ENCODE measurements around the gene PIBF1.

Gene PIBF1

GRCh38 chr13:72820156-72820897 is 38.4 kb downstream of the PIBF1 start:
- TF ChIP-seq TAF1 (IDR thresholded peaks at IDR 0.05; ENCODE audit: borderline replicate concordance, insufficient read depth, low read length) (no peak), POLR2AphosphoS5 (IDR thresholded peaks at IDR 0.05; ENCODE audit: low read depth, low read length) (no peak), FOXP2 (optimal IDR thresholded peaks at IDR 0.05; ENCODE audit: borderline replicate concordance, extremely low read depth, extremely low read length, insufficient read depth) (no peak), SIN3A (IDR thresholded peaks at IDR 0.05; ENCODE audit: borderline replicate concordance, insufficient read depth, low read length) (no peak)
- TF ChIP-seq, protein P1, sequence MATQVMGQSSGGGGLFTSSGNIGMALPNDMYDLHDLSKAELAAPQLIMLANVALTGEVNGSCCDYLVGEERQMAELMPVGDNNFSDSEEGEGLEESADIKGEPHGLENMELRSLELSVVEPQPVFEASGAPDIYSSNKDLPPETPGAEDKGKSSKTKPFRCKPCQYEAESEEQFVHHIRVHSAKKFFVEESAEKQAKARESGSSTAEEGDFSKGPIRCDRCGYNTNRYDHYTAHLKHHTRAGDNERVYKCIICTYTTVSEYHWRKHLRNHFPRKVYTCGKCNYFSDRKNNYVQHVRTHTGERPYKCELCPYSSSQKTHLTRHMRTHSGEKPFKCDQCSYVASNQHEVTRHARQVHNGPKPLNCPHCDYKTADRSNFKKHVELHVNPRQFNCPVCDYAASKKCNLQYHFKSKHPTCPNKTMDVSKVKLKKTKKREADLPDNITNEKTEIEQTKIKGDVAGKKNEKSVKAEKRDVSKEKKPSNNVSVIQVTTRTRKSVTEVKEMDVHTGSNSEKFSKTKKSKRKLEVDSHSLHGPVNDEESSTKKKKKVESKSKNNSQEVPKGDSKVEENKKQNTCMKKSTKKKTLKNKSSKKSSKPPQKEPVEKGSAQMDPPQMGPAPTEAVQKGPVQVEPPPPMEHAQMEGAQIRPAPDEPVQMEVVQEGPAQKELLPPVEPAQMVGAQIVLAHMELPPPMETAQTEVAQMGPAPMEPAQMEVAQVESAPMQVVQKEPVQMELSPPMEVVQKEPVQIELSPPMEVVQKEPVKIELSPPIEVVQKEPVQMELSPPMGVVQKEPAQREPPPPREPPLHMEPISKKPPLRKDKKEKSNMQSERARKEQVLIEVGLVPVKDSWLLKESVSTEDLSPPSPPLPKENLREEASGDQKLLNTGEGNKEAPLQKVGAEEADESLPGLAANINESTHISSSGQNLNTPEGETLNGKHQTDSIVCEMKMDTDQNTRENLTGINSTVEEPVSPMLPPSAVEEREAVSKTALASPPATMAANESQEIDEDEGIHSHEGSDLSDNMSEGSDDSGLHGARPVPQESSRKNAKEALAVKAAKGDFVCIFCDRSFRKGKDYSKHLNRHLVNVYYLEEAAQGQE (IDR thresholded peaks at IDR 0.05; ENCODE audit: insufficient read depth in 1 of 2, low read depth in 2 of 2, low read length in 2 of 2), result no peak

GRCh38 chr13:72820898-72821279 is 39.0 kb downstream of the PIBF1 start:
- no peak for TF ChIP-seq FOXP2 (optimal IDR thresholded peaks at IDR 0.05; ENCODE audit: borderline replicate concordance, extremely low read depth, extremely low read length, insufficient read depth)
- no peak for TF ChIP-seq POLR2AphosphoS5 (IDR thresholded peaks at IDR 0.05; ENCODE audit: low read depth, low read length)
- TF ChIP-seq SIN3A (IDR thresholded peaks at IDR 0.05; ENCODE audit: borderline replicate concordance, insufficient read depth, low read length), result no peak
- TF ChIP-seq, protein P1 (IDR thresholded peaks at IDR 0.05; ENCODE audit: insufficient read depth in 1 of 2, low read depth in 2 of 2, low read length in 2 of 2), result no peak
- no peak for TF ChIP-seq TAF1 (IDR thresholded peaks at IDR 0.05; ENCODE audit: borderline replicate concordance, insufficient read depth, low read length)

- TF ChIP-seq SIN3A (IDR thresholded peaks at IDR 0.05; ENCODE audit: borderline replicate concordance, insufficient read depth, low read length), result no peak
These were observed 41.1 kb downstream of the PIBF1 start for GRCh38 chr13:72823081-72823480.

- TF ChIP-seq POLR2AphosphoS5 (IDR thresholded peaks at IDR 0.05; ENCODE audit: low read depth, low read length) (no peak), FOXP2 (optimal IDR thresholded peaks at IDR 0.05; ENCODE audit: borderline replicate concordance, extremely low read depth, extremely low read length, insufficient read depth) (no peak), SIN3A (IDR thresholded peaks at IDR 0.05; ENCODE audit: borderline replicate concordance, insufficient read depth, low read length) (no peak), TAF1 (IDR thresholded peaks at IDR 0.05; ENCODE audit: borderline replicate concordance, insufficient read depth, low read length) (no peak)
- TF ChIP-seq, protein P1 (IDR thresholded peaks at IDR 0.05; ENCODE audit: insufficient read depth in 1 of 2, low read depth in 2 of 2, low read length in 2 of 2), result no peak
These were observed 41.8 kb downstream of the PIBF1 start for GRCh38 chr13:72823724-72824123.

DNA sequence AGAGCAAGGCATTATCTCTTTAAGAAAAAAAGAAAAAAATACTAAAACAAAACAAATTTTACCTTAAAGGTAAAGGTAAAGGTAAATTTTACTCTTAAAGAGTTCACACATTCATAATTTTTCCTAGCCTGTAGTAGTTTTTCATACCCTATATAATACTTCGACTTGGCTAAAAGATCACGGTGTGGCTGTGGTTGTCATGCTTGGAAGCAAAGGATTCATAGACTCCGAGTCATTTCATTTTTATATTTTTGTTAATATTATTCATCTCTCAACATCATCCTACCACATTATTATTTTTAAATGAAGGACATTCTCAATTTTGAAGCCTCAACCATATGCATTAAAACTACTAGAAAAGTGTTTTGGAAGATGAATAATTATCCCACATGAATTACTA is 52.7 kb downstream of the PIBF1 start:
- TF ChIP-seq, protein P1 (IDR thresholded peaks at IDR 0.05; ENCODE audit: insufficient read depth in 1 of 2, low read depth in 2 of 2, low read length in 2 of 2), result no peak
- TF ChIP-seq TAF1 (IDR thresholded peaks at IDR 0.05; ENCODE audit: borderline replicate concordance, insufficient read depth, low read length), result no peak
- no peak for TF ChIP-seq FOXP2 (optimal IDR thresholded peaks at IDR 0.05; ENCODE audit: borderline replicate concordance, extremely low read depth, extremely low read length, insufficient read depth)
- no peak for TF ChIP-seq POLR2AphosphoS5 (IDR thresholded peaks at IDR 0.05; ENCODE audit: low read depth, low read length)
- no peak for TF ChIP-seq SIN3A (IDR thresholded peaks at IDR 0.05; ENCODE audit: borderline replicate concordance, insufficient read depth, low read length)

Measured in PFSK-1 (cell line).